ENCODE measurements around the gene NDUFS2. TPM values are rescaled to one million over a fixed set of nuclear protein-coding genes. Genes with fewer than 3 reads are reported as not detected.
A peak's percentile ranks its signal among the peaks of the same experiment; 100 is the strongest.

NDUFS2 gene
- total and polyA plus RNA-seq, 2 donors (not counting 1 experiment from before 2014, with no cell fraction given) = 53.9 to 82.3 TPM

GRCh38 chr1:161216945-161217712 is 15.0 kb downstream of the NDUFS2 start:
- 87% methylated on average over 4 of the region's 7 CpGs for WGBS (ENCODE audit: insufficient coverage)
- H3K4me3 Mint-ChIP-seq = no peak overlapping the region
- peaks cover 30% of the 10 kb centered on the region for H3K27me3 Mint-ChIP-seq
- TF ChIP-seq, protein P1, sequence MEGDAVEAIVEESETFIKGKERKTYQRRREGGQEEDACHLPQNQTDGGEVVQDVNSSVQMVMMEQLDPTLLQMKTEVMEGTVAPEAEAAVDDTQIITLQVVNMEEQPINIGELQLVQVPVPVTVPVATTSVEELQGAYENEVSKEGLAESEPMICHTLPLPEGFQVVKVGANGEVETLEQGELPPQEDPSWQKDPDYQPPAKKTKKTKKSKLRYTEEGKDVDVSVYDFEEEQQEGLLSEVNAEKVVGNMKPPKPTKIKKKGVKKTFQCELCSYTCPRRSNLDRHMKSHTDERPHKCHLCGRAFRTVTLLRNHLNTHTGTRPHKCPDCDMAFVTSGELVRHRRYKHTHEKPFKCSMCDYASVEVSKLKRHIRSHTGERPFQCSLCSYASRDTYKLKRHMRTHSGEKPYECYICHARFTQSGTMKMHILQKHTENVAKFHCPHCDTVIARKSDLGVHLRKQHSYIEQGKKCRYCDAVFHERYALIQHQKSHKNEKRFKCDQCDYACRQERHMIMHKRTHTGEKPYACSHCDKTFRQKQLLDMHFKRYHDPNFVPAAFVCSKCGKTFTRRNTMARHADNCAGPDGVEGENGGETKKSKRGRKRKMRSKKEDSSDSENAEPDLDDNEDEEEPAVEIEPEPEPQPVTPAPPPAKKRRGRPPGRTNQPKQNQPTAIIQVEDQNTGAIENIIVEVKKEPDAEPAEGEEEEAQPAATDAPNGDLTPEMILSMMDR (IDR thresholded peaks at IDR 0.05) = no peak
- no peak for TF ChIP-seq EZH2 (IDR thresholded peaks at IDR 0.05; ENCODE audit: borderline replicate concordance, insufficient read depth, low read depth, low read length, poor library complexity, severe bottlenecking)
- H3K27ac ChIP-seq (ENCODE audit: low read length in 2 of 2) = no peak overlapping the region
- no peak overlapping the region for H2AFZ ChIP-seq (ENCODE audit: insufficient read depth, low read depth, low read length, poor library complexity, severe bottlenecking)
- no peaks in the 10 kb centered on the region for H4K20me1 ChIP-seq (ENCODE audit: control insufficient read depth, insufficient read depth, low read length, poor library complexity, severe bottlenecking)
- peaks cover 5 to 24% of the 10 kb centered on the region in 2 experiments for H3K36me3 ChIP-seq (replicated peaks in 1 of 2; ENCODE audit: control extremely low read depth in 1 of 2, control insufficient read depth in 1 of 2, extremely low read depth in 1 of 2, insufficient read depth in 2 of 2, low read length in 1 of 2)
- peak overlapping the region in 1 of 5 experiments; percentile 50 for H3K4me3 ChIP-seq (ENCODE audit: control extremely low read depth in 1 of 5, extremely low read depth in 1 of 5, insufficient read depth in 1 of 5, low read depth in 2 of 5, low read length in 4 of 5)
- H3K9ac ChIP-seq (ENCODE audit: low read length) = no peak overlapping the region
- no peaks in the 10 kb centered on the region for H3K9me3 Mint-ChIP-seq (ENCODE audit: insufficient read depth)
- CTCF ChIA-PET = interaction anchor here (1.9 to 3.4 kb wide), 2 partner anchors 9 to 164 kb away, joined by 4 to 19 read pairs; partner anchors contain the start of gene TOMM40L
- H3K27ac Mint-ChIP-seq = no peak overlapping the region
- H3K4me1 Mint-ChIP-seq = peaks cover 27% of the 10 kb centered on the region
- peaks cover 0 to 28% (median 16%) of the 10 kb centered on the region in 4 experiments for H3K27me3 ChIP-seq (replicated peaks in 1 of 4; ENCODE audit: control extremely low read depth in 1 of 4, control insufficient read depth in 3 of 4, insufficient read depth in 4 of 4, low read length in 3 of 4)
- DNase-seq = peak; percentile 65
- no peak overlapping the region for H3K4me2 ChIP-seq (replicated peaks; ENCODE audit: low read depth, low read length, poor library complexity, severe bottlenecking)
- peak; percentile 79 for ATAC-seq (ENCODE audit: low read depth)
- no peaks in the 10 kb centered on the region for H3K79me2 ChIP-seq (ENCODE audit: control insufficient read depth, insufficient read depth, low read length)
- H3K4me1 ChIP-seq (ENCODE audit: control insufficient read depth in 2 of 2, insufficient read depth in 2 of 2, low read length in 2 of 2) = peaks cover 15 to 26% of the 10 kb centered on the region in 2 donors
- intact Hi-C loops (cut with micrococcal nuclease) = no loop called here
- no peaks in the 10 kb centered on the region for H3K9me3 ChIP-seq (ENCODE audit: control extremely low read depth in 1 of 3, control insufficient read depth in 2 of 3, insufficient read depth in 1 of 3, low read length in 2 of 3)
- POLR2A ChIA-PET = interaction anchor here (0.6 kb wide), 3 partner anchors 14 to 429 kb away, joined by 3 read pairs; no protein-coding TSS in a partner anchor

GRCh38 chr1:161217831-161218230 is 15.7 kb downstream of the NDUFS2 start:
- no peak overlapping the region for H3K4me3 ChIP-seq (ENCODE audit: control extremely low read depth in 1 of 5, extremely low read depth in 1 of 5, insufficient read depth in 1 of 5, low read depth in 2 of 5, low read length in 4 of 5)
- no peak for ATAC-seq (ENCODE audit: low read depth)
- peaks cover 5 to 18% of the 10 kb centered on the region in 2 experiments for H3K36me3 ChIP-seq (replicated peaks in 1 of 2; ENCODE audit: control extremely low read depth in 1 of 2, control insufficient read depth in 1 of 2, extremely low read depth in 1 of 2, insufficient read depth in 2 of 2, low read length in 1 of 2)
- H2AFZ ChIP-seq (ENCODE audit: insufficient read depth, low read depth, low read length, poor library complexity, severe bottlenecking) = no peak overlapping the region
- Mint-ChIP-seq H3K27me3 (peaks cover 37% of the 10 kb centered on the region), H3K9me3 (ENCODE audit: insufficient read depth) (no peaks in the 10 kb centered on the region), H3K4me3 (no peak overlapping the region), H3K27ac (no peak overlapping the region), H3K4me1 (peaks cover 27% of the 10 kb centered on the region)
- 82% methylated on average over 2 of the region's 6 CpGs for WGBS (ENCODE audit: insufficient coverage)
- no peaks in the 10 kb centered on the region for H3K9me3 ChIP-seq (ENCODE audit: control extremely low read depth in 1 of 3, control insufficient read depth in 2 of 3, insufficient read depth in 1 of 3, low read length in 2 of 3)
- H3K27me3 ChIP-seq (replicated peaks in 1 of 4; ENCODE audit: control extremely low read depth in 1 of 4, control insufficient read depth in 3 of 4, insufficient read depth in 4 of 4, low read length in 3 of 4) = peaks cover 0 to 35% (median 24%) of the 10 kb centered on the region in 4 experiments
- H4K20me1 ChIP-seq (ENCODE audit: control insufficient read depth, insufficient read depth, low read length, poor library complexity, severe bottlenecking) = no peaks in the 10 kb centered on the region
- intact Hi-C loops (cut with micrococcal nuclease) = no loop called here
- H3K9ac ChIP-seq (ENCODE audit: low read length) = no peak overlapping the region
- H3K4me2 ChIP-seq (replicated peaks; ENCODE audit: low read depth, low read length, poor library complexity, severe bottlenecking) = no peak overlapping the region
- H3K27ac ChIP-seq (ENCODE audit: low read length in 2 of 2) = no peak overlapping the region
- H3K79me2 ChIP-seq (ENCODE audit: control insufficient read depth, insufficient read depth, low read length) = no peaks in the 10 kb centered on the region
- POLR2A ChIA-PET = interaction anchor here (0.6 kb wide), 2 partner anchors 99 to 428 kb away, joined by 3 read pairs; no protein-coding TSS in a partner anchor
- DNase-seq = no peak
- no peak for TF ChIP-seq EZH2 (IDR thresholded peaks at IDR 0.05; ENCODE audit: borderline replicate concordance, insufficient read depth, low read depth, low read length, poor library complexity, severe bottlenecking)
- TF ChIP-seq, protein P1 (IDR thresholded peaks at IDR 0.05) = no peak
- peaks cover 15 to 26% of the 10 kb centered on the region in 2 donors for H3K4me1 ChIP-seq (ENCODE audit: control insufficient read depth in 2 of 2, insufficient read depth in 2 of 2, low read length in 2 of 2)
- CTCF ChIA-PET = no interaction called here

Measured in B cell (primary cell).